GM13976 (cell line): ENCODE data around the gene RBM47.

Experiments used
- DNase-seq: peaks from one replicate; pipeline ENCODE4 v3.0.0; 2012; ENCODE audit warnings: low spot score
- CTCF ChIP-seq: IDR thresholded peaks from 2 replicates; pipeline ENCODE4 v1.5.1; 2012; ENCODE audit warnings: borderline replicate concordance, mild to moderate bottlenecking; ENCODE audit not compliant: insufficient read depth; ENCODE audit errors: extremely low read depth, missing control alignments, control extremely low read depth
- in situ Hi-C: fragments of 300-500 bp; cut with MboI; formaldehyde crosslinking; loops from one replicate; pipeline ENCODE4 v1.12.0; 2022; ENCODE audit warnings: low sequenced_read_pairs, mixed read lengths, inconsistent platforms; ENCODE audit not compliant: unreplicated experiment

The RBM47 gene

DNA sequence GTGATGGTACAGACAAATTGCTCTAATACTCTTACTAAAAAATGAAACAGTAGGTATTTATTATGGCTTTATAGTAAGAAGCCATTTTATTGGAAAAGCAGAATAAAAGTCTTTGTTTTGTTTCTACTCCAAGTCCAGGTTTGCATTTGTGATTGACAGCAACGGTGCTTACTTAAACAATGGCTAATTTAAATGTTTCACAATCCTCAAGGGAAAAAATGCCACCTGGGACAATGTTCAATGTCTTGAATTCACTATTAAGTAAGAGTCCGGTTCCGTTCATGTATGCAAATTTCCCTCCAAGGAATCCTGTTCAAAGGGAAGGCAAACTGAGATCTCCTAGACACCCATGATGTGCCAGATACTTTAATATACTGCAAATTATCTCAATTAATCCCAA lies 123.6 kb downstream of the RBM47 start:
- DNase-seq: no peak
- in situ Hi-C loops: no loop called here
- TF ChIP-seq CTCF: no peak

GRCh38 chr4:40502934-40503333 lies 126.7 kb downstream of the RBM47 start:
- no peak for TF ChIP-seq CTCF
- in situ Hi-C loops: no loop called here
- peak; percentile 46 for DNase-seq

GRCh38 chr4:40502220-40502619 lies 127.4 kb downstream of the RBM47 start:
- no peak for TF ChIP-seq CTCF
- DNase-seq: no peak
- in situ Hi-C loops: no loop called here

DNA sequence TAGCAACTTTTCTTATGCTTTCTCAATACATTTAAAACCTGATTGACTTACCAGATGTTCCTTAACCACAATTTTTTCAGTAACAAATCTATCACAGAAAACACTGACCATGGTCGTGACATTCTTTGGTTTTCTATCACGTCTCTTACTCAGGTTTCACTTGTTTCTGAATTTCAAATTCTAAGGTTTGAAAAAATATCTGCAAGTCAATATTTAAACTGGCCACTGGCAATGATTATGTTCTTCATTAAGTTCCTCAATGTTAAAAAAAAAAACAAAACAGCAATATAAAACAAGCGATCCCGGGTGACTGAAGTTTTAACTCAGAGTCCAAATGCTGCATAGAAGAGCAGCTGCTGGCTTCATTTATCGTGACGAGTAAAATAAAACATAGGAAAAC lies 128.9 kb downstream of the RBM47 start:
- DNase-seq: no peak
- in situ Hi-C loops: no loop called here
- TF ChIP-seq CTCF: no peak

- in situ Hi-C loops: no loop called here
- TF ChIP-seq CTCF: no peak
- DNase-seq: no peak
Observed at GRCh38 chr4:40493160-40493559, 136.5 kb downstream of the RBM47 start.

- in situ Hi-C loops: no loop called here
- no peak for DNase-seq
- TF ChIP-seq CTCF: no peak
Observed at GRCh38 chr4:40492691-40493090, 137.0 kb downstream of the RBM47 start.

DNA sequence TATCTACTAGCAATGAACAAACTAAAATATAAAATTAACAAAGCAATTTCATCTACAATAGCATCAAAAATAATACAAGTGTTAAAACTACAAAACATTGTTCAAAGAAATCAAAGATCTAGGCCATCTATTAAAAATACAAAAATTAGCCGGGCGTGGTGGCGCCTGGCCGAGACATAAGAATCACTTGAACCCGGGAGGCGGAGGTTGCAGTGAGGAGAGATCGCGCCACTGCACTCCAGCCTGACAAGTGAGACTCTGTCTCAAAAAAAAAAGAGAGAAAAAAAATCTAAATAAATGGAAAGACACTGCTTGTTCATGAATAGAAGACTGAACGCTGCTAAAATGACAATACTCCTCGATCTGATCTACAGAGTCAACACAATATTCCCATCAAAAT lies 139.2 kb downstream of the RBM47 start:
- in situ Hi-C loops: no loop called here
- DNase-seq: no peak
- TF ChIP-seq CTCF: no peak
